SKM-1 treated with dmso at 0.1 percent for 144 hours (cell line): ENCODE measurements around the gene SLC38A10.

Experiments used
- DNase-seq: peaks from one replicate; lab custom pipeline; 2025; ENCODE audit not compliant: unreplicated experiment; lab: John Stamatoyannopoulos, UW

Gene SLC38A10

DNA sequence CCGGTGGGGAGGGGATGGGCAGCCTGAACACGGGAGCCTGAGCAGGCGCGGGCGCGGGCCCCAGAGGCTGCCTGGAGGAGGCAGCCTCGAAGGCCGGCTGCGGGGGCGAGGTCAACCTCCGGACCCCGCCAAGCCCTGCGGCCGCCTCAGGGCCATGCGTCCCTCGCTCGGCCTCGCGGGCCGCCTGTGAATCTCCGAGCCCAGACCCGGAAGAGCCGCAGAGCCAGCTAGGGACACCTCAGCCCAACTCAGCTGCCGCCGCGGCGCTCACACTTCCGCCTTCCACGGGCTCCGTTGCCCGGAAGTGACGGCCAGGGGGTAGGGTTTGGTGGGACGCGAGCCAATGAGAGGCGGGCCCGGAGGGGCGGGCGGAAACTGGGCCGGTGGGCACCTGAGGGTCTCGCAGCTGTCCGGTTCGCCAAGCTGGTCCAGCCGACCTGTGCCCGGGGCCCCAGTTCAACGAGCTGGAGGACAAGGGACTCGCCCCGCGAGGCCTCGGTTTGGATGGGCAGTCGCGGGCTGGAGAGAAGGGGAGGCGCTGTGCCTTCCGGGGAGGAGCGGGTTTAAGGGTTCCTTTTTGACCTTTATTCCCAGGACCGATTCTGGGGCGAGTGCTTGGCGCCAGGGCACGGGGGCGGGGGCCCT, at the start of gene SLC38A10:
TSS of gene SLC38A10 (minus strand) at position 277 of the 645 bp plus-strand sequence. CDS start 386 bp downstream, outside the sequence.
- peak; percentile 91 for DNase-seq

DNA sequence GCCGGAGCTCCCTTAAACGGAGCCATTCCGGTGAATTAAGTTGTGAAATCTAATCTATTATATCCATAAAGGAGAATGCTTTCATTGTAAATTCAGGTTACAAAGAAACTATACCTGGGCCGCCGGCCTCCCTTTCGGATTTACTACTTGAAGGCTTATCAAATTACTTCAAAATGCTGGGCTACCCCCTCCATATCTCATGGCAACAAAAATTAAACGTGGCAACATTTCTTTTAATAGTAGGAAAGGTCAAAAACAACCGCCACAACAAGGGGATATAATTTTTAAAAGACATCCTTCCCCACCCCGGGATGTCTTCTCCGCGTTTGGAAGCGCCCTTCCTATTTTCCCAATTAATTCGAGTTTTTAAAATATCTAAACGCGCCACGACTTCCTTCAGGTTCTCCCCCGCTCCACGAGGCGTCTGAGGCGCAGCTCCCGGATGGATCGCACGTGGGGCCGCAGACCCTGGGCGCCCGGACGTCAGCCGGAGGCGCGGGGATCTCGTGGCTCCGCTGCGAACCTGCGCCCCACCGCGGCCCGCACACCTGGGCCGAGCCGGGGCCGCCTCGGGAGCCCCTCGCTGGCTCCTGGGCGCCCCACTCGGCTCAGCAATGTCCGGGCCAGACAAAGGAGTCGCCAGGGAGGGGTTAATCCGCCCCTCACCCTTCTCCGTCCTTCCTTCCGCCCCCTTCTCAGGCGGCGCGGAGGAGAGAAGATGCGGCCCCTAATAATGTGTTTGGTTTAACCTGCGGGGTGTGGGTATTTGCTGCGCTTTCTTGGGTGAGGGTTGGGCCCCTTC, 47.4 kb upstream of the SLC38A10 start:
- DNase-seq: no peak

DNA sequence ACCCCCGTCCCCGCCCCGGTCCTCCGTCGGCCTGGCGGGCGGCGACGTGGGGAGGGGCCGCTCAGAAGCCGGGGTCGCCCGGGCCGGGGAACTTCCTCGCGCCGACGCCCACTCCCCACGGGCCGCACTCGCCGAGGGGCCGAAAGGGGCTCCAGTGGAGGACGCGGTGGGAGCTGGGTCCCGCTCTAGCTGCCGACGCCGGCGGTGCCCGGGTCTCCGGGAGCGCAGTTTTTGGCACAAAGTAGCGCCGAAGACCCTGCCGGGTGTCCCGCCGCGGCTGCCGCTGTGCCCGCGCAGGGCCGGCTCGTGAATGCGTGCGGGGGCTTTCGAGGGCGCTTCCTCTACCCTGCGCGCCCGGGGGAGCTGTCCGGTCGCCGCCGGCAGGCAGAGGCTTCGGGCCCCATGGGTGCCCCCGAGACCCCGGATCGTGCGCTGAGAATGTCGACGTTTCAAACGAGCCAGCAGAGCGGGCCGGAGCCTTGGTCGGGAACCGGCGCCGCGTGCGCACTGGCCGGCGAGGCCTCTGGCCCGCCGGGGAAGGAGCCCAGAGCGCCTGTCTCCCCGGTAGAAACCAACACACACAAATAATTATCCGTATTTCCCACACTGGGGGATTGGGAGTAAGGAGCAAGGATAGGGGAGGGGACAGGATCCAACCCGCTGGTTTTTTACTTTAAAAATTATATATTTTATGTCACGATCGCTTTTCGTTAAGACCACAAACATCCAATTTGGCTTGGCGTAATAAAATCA, 46.6 kb upstream of the SLC38A10 start:
- DNase-seq: no peak

DNA sequence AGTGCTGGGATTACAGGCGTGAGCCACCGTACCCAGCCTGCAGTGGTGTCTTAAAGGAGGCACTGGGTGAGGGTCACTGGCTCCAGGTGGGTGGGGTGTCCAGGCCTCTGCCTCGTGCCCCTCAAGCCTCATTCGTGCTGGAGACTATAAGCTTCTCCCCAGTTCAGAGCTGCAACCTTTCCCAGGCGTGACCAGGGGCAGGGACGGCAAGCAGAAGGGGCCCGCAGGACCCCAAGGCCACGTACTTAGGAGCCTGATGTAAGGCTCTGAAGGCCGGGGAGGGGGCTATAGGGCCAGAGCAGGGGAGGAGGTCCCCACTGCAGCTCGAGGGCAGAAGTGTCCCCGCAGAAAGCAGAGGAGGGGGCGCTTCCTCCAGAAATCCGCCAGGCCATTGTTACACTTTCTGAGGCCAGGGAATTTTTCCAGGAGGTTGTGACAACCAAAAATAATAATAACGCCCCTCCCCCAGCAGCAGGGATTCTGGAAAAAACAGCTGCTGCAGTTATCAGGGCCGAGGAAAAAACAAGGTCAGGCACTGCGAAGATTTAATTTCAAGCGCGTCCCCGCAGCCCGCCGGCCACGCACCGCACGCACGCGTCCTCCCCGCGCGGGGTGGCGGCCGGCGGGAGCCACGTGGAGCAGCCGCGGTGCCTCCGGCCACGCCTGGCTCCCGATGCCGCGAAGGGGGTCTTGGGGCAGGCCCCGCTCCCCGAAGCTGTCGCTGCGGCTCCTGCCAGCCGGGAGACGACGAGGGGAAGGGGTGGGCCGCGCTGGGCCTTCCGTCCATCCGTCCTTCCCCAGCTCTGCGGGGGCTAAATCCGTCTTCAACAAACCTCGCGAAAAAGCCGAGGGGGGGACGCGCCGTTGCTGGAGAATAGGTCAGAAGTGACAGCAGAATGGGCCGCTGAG, 45.8 kb upstream of the SLC38A10 start:
- no peak for DNase-seq

DNA sequence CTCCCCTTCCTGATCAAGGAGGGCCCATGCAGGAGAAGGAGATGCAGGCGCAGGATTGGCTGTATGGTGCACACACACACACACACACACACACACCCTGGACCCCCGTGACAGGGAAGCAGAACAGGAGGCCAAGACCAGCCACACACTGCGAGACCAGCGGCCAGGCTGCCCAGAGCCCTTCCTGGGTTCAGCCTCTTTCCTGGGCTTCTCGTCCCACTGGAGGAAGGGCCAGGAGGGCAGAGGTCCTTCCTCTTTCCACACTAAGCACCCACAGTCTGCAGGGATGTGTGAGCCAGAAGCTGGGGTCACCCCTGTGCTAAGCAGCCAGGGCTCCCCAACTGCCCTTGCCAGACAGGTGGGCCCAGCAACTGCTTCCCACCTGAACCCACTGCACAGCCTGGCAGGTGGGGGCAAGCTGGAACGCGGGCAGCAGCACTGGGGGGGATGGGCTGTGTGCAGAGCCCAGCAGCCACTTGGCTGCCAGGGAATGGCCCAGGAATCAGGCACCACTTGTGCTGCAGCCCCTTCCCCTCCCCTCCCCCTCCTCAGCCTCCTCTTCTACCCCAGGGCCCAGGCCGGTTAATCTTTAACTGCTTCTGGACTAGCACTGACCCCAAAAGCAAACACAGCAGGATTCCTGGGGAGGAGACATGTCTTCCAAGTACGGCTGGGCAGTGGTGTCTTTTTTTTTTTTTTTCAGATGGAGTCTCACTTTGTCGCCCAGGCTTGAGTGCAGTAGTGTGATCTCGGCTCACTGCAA, 44.6 kb upstream of the SLC38A10 start:
- no peak for DNase-seq

DNA sequence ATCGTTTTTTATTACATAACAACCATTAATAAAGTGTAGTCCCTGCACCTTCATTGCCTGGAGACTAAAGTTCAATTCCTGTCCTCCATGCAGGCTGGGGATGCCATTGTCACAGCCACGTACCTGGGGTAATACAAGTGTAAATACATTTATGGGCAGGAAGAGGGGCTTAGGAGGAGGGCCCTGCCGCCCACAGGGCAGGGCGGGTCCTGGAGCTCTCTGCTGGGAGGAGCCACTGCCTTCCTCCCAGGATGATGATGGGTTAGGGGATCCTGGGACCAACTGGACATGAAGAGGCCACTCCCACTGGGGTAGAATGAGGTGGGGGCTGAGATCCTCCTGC, 44.1 kb upstream of the SLC38A10 start:
- no peak for DNase-seq

DNA sequence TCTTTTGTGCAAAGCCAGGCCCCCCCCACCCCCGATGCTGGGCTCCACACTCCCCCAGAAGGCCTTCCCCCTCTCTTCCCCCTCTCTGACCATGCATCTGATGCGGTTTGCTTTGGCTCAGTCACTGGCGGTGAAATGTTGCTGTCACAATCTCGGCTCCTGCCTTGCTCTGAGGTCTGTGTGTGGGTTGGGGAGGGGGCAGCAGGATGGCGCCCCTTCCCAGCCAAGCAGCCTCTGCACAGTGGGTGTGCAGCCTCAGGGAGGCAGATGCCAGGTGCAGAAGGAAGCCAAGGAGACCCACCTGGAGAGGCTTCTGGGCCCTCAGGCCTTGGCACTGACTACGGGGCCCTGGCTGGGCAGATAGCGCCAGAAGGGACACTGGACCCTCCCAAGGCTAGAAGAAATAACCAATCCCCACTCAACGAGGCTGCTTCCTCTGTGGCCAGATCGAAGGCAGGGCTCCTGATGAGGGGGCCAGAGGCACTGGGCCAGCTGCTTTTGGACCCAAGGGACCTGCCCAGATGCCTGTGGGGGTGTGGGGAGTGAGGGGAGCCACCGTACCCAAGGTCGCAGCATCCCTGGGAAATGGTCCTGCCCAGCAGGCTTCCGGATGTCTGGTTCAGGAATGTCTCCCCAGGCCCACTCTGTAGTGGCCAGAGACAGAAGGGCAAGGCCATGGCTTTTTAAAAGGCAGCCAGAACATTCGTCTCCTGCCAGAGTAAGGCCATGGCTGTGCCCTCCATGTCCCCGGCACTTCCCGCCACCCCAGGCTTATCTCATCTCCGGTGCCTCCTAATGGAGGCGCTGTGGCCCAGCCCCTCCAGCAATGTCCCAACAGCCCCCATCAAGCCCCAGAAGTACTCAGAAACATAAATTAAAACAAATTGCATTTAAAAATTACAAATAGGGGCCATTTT, 43.4 kb upstream of the SLC38A10 start:
- DNase-seq: peak; percentile 26

DNA sequence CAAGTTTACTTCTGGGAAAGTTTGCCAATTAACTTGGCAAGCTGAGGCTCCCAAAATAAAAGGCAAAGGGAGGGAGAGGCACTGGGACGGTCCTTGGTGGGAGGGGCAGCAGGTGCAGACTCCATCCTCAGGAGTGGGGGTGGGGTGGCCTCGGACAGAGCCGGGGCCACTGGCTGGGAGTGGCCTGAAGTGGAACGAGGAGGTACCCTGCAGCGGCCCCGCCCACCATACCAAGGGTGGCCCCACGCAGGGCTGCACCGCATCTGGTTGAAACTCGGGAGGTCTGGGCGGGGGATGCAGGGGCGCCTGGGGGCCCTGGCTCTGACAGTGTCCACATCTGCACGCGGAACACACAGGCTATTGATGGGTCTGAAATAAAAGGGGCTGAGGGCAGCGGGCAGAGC, 42.4 kb upstream of the SLC38A10 start:
- no peak for DNase-seq

DNA sequence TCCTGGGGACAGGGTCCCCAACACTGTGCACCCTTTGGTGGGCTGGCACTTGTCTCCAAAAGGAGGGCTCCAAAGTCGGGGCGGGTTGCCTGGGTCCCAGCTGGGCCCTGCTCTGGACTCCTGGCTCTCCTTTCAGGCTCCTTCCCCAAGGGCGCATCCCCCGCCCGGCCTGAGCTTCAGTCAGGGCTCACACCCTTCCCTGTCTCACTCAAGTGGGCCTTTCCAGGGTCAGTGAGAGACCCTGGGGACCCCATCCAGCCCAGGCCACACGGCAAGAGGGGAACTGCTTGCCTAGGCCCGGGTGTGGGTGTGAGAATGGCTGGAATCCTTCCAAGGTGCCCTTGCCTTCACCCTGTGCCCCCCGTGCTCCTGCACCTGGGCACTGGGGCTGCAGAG, 41.8 kb upstream of the SLC38A10 start:
- DNase-seq: no peak

DNA sequence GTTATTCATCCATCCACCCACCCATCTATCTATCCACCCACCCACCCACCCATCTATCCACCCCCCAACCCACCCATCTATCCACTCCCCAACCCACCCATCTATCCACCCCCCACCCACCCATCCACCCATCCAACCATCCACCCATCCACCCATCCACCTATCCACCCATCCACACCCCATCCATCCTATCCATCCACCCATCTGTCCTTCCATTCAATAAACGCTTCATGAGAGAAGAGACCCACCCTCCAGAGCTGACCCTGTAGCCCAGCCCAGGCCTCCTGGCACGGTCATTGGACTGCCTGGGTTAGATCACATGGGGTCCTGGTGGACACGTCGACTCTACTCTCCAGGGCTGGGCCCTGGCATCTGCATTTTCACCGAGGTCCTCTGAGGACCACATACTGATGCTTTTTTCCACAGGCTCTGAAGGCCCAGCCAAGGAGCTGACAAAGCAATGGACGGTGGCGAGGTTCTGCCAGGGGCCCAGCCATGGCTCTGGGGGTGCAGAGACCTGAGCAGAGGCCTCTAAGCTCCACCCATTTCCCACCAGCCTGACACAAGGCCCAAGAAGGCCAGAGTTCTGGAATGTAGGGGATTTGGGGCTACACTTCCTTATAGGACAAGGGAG, 41.3 kb upstream of the SLC38A10 start:
- DNase-seq: no peak

DNA sequence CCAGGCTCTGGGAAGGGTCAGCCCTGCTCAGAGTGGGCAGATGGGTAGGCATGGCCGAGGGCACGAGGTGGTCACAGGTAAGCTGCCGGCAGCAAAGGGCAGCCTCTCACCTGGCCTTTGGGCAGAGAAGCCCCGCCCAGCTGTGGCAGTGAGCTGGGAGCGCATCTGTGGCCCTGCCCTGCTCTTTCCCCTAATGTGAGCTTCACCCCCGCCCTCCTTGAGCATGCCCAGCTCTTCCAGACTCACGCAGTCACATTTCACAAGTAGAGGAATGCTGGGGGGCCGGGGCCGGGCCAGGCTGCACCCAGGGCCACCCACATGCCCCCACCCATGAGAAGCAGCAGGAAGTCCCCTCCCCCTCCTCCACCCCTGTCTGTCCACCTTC, 40.7 kb upstream of the SLC38A10 start:
- DNase-seq: no peak

DNA sequence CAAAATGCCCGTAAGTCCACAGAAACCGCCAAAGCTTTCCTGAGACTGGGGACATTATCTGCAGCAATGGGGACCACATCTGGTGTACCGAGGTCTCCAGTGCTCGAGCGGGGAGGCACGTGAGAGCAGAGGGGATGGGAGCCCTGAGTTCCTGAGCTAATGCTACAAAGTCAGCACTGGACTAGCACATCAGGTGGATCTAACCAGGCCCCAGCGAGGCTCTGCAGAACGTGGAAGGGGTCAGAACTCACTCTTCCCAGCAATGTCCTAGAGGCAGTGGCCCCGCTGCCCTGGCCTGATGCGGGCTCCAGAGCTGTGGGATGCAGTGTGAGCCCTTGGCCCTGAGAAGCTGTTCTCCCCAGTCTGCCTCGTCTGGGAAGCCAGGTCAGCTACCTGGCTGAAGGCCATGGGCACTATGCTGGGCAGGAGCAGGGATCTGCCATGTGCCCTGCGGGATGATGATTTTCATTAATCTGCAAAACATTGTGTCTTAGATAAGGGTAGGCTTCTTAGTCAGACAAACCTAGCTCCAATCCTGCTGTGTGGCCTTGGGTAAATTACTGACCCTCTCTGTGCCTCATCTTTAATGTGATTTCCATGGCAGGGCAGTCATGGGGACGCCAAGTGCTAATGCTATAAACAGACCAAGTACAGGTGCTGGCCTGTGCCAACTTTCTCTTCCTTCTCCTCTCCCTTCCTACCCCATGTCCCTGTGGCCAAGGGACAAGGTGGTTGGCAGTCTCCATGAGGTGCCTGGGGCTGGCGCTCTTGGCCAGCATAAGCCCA, 40.1 kb upstream of the SLC38A10 start:
- DNase-seq: no peak

DNA sequence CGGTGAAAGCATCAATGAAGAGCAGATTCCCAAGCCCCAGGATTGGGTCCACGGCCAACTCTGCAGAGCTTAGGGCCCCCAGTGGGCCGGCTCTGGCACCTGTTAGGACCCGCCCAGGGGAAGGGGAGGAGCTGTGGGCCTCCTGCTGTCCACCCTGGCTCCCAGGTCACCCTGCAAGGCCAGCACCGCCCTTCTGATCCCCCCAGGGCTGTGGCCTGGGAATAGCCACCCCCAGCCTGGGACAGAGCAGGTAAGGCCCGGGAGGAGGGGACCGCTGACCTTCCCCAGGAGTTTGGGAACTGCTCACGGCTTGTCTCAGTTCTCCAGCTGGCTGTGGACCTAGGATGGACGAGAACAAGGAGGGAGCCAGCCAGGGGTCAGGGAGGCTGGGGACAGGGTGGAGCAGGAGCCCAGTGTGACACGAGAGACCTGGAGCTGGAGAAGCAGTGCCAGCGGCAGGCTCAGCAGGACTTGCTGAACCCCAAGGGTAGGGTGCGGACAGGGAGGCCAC, 39.3 kb upstream of the SLC38A10 start:
- no peak for DNase-seq

DNA sequence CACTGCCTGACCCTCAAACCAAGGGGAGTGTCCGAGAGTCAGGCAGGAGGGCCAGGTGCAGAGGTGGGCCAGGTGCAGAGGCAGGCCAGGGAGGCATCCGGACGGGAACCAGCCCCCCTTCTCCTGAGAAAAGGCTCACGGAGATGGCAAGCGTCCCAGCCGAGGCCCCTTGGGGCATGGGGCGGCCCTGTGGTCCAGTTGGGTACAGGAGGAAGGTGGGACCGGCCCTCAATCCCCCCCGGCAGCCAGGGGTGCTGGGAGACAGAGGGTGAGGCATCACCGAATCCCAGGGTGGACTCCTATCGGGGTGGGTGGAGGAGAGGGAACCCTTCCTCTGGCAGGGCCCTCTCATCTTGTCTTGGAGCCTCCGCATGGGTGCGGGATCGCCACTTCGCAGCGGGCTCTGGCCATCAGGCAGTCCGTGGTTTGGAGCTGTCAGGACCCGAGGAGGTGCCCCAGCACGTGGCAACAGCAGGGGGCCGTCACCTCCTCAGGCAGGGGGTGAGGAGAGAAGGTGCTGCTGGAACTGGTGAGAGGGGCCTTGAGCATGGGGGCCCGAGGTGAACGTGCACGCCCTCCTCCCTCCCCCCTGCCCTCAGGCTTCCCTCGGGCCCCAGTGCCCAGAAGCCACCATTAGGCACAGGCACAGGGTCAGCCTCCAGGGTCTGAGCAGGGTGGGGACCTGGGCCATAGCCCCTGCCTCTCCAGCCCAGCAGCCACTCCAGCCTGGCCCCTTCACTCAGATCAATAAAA, 38.7 kb upstream of the SLC38A10 start:
- DNase-seq: no peak

DNA sequence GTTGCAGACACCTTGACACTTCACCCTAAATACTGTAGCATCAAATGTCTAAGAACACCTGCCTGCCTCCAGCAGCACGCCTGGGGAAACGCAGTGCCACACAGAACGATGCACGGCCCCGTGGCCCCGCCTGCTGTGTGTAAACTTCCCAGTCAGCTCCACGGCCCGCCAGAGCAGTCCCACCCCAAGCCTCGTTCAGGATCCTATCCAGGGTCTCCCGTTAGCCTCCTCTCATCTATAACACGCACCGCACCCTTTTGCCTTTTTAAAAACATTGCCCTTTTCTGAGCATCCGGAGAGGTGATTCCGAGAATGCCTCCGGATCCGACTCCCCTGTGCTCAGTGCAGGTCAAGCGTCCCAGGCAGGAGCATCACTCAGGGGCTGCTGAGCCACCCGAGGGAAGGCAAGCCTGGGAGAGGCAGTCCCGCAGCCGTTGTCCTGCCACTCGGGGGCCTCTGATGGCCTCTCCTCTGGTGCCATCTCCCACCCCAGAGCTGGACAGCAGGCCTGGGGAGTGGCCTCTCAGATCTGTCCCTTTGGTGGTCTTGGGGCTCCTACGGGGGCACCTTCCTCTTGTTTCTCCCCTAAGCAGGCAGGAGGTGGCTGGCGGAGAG, 37.9 kb upstream of the SLC38A10 start:
- DNase-seq: no peak

DNA sequence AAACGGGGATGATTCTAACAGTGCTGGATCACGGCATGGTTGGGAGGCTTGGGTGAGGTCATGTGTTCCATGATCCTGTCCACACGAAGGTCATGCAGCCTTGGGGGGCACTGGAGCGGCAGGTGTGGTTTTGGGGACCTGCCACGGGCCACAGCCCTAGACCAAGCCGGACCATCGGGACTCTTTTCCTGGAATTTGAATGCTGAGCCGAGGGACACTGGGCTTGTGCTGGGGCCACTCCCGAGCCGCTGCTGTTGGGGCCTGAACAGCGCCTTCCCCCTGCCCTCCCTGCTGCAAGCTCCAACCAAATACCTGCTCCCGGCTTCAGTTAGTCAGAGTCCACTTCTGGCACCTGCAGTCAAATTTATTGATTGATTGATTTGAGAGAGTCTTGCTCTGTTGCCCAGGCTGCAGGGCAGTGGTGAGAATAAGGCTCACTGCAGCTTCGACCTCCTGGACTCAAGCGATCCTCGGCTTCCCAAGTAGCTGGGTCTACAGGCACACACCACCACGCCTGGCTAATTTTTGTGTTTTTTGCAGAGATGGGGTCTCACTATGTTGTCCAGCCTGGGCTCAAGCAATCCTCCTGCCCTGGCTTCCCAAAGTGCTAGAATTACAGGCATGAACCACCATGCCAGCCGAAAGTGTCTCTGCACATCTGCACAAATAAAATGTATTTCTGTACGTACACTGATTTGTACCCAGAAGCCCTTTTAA, 37.2 kb upstream of the SLC38A10 start:
- no peak for DNase-seq
